Measurements from ENCODE around the gene CCDC57. TPM values are rescaled to one million over a fixed set of nuclear protein-coding genes. Genes with fewer than 3 reads are reported as not detected.

CCDC57 gene
- total and polyA plus RNA-seq, 2 of the 4 experiments (the other 2 are of a cell fraction): 7.3 to 31.3 TPM

DNA sequence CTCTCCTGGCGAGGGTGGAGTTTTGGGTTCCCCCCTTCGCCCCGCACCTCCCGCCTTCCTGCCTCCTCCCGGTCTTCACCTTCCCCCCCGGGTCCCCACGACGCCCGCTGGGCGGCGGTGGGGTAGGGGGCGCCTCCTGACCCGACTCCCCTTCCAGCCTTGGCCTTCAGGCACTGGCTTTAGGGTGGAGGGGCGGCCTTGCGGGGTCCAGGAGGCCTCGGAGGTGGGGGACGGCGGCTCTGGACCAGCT is 18.6 kb upstream of the CCDC57 start (continued):
- TF ChIP-seq CTCF (conservative IDR thresholded peaks at IDR 0.05; ENCODE audit: low read depth, low read length): no peak
- TF ChIP-seq NFE2L2 (IDR thresholded peaks at IDR 0.05; ENCODE audit: low read depth, low read length): no peak
- TF ChIP-seq CHD1 (IDR thresholded peaks at IDR 0.05; ENCODE audit: low read depth, low read length): no peak

DNA sequence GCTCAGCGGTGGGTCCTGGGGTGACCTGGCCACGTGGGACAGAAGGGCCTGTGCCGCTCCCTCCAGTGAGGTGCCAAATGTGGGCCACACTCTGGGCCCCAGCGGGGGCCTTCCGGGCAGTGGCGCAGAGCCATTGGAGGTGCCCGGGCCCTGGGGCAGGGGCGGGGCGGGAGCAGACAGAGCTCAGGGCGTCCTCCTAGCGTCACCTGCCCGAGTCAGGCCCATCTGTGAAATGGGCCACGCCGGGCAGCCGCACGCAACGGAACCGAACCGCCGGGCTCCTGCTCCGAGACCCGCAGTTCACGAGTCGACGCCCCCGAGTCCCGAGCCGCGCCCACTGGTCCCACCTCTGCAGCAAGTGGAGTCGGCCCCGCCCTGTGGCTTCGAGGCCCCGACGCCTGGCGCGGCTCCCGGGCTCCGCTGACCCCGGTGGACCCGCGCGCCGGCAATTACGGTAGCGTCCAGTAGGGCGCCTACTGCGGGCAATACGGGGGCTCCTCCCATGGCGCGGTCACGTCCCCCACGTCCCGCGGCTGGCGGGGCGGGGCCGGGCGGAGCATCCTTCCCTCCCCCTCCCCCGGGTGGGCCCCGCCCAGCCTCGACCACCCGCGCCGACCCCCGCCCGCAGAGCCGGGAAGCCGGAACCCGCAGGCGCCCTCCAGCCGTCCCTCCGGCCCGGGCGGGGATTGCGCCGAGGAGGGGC is 18.1 kb upstream of the CCDC57 start:
- peak overlapping the region; percentile 94 for H3K14ac ChIP-seq (replicated peaks; ENCODE audit: low read depth, low read length)
- 18% methylated on average over 24 of the region's 76 CpGs; no CpG with 5 or more reads in 1 of the 2 experiments for WGBS, 2 experiments (ENCODE audit: extremely low coverage in 2 of 2, insufficient read length in 1 of 2)
- no peaks in the 10 kb centered on the region for H3K27me3 ChIP-seq (ENCODE audit: control insufficient read depth, insufficient read depth, low read length)
- peak overlapping the region; percentile 53; the same call in 1 of the 2 replicates for H3K56ac ChIP-seq (ENCODE audit: extremely low read depth, insufficient read depth, low read length)
- CTCF ChIA-PET: no interaction called here
- DNase-seq (peak; percentile 81), ATAC-seq (ENCODE audit: low read depth) (peak; percentile 66)
- no peak overlapping the region for H2BK15ac ChIP-seq (ENCODE audit: low read depth, low read length)
- H3K9me1 ChIP-seq (ENCODE audit: insufficient read depth, low read length): no peaks in the 10 kb centered on the region
- no peak overlapping the region for H2BK120ac ChIP-seq (ENCODE audit: low read depth, low read length)
- H3K18ac ChIP-seq (ENCODE audit: low read depth, low read length): no peak overlapping the region; the same call in 1 of the 2 replicates
- H3K4me3 ChIP-seq (ENCODE audit: insufficient read depth, low read depth, low read length): peak overlapping the region; percentile 98
- H3K9me3 ChIP-seq (ENCODE audit: control insufficient read depth, insufficient read depth, low read length): no peaks in the 10 kb centered on the region
- peak overlapping the region; percentile 85 for H3K4ac ChIP-seq (ENCODE audit: low read depth, low read length)
- H3K23ac ChIP-seq (ENCODE audit: low read depth, low read length): peak overlapping the region; percentile 97
- peak overlapping the region; percentile 66; the same call in 1 of the 2 replicates for H4K91ac ChIP-seq (ENCODE audit: insufficient read depth, low read depth, low read length)
- peak overlapping the region; percentile 91 for H3K27ac ChIP-seq (ENCODE audit: insufficient read depth, low read length)
- H3K4me1 ChIP-seq (ENCODE audit: control insufficient read depth, insufficient read depth, low read length): peaks cover 34% of the 10 kb centered on the region
- in situ Hi-C loops (cut with MboI; ENCODE audit: low sequenced_read_pairs) (no loop called here), dilution Hi-C loops (cut with HindIII; ENCODE audit: low sequenced_read_pairs, unreplicated experiment) (no loop called here), intact Hi-C loops (cut with micrococcal nuclease) (loop anchor here (2.0 kb wide), 1 partner anchor 14 kb away; no protein-coding TSS in a partner anchor)
- POLR2A ChIA-PET (ENCODE audit: unreplicated experiment): no interaction called here
- H2AK9ac ChIP-seq (replicated peaks; ENCODE audit: low read depth, low read length, poor library complexity): peak overlapping the region; percentile 99
- H3K4me2 ChIP-seq (ENCODE audit: low read depth, low read length): peak overlapping the region; percentile 95
- H2BK5ac ChIP-seq (ENCODE audit: low read depth, low read length, poor library complexity, severe bottlenecking): peak overlapping the region; percentile 89
- peaks cover 18% of the 10 kb centered on the region for H3K36me3 ChIP-seq (ENCODE audit: control insufficient read depth, insufficient read depth, low read length)
- H2AFZ ChIP-seq (replicated peaks; ENCODE audit: low read length, poor library complexity): peak overlapping the region; percentile 59
- H3K9ac ChIP-seq (ENCODE audit: low read depth, low read length): peak overlapping the region; percentile 98
- no TSS peak for BruUV-seq (replicated peaks)
- H3K79me1 ChIP-seq (ENCODE audit: low read depth in 1 of 2, low read length in 2 of 2): peaks cover 0 to 65% of the 10 kb centered on the region in 2 experiments; a peak in 3 of 4 replicates
- H4K5ac ChIP-seq (ENCODE audit: low read depth, low read length): no peak overlapping the region; the same call in 1 of the 2 replicates
- peak overlapping the region; percentile 71; the same call in 1 of the 2 replicates for H2AK5ac ChIP-seq (ENCODE audit: low read depth, low read length)
- peak overlapping the region; percentile 42 to 76; a peak in 2 of 4 replicates for H4K8ac ChIP-seq (ENCODE audit: low read depth in 2 of 2, low read length in 2 of 2)
- H2BK20ac ChIP-seq (ENCODE audit: low read depth, low read length): no peak overlapping the region
- peaks cover 69% of the 10 kb centered on the region for H4K20me1 ChIP-seq (ENCODE audit: insufficient read depth, low read length)
- TF ChIP-seq RCOR1 (IDR thresholded peaks at IDR 0.05; ENCODE audit: insufficient replicate concordance, low read length) (no peak), MAZ (IDR thresholded peaks at IDR 0.05; ENCODE audit: borderline replicate concordance, low read depth, low read length) (peak; percentile 91; the same call in 1 of the 2 replicates), RFX5 (IDR thresholded peaks at IDR 0.05; ENCODE audit: low read depth, low read length) (no peak), POLR2A (IDR thresholded peaks at IDR 0.05; ENCODE audit: low read depth, low read length) (no peak; the same call in 1 of the 2 replicates), NFE2L2 (IDR thresholded peaks at IDR 0.05; ENCODE audit: low read depth, low read length) (no peak), BHLHE40 (IDR thresholded peaks at IDR 0.05; ENCODE audit: low read depth, low read length) (0 out of 2 replicates have a peak, but pooled peaks have one; percentile 16), CEBPB (IDR thresholded peaks at IDR 0.05; ENCODE audit: low read depth, low read length) (no peak), ELK1 (IDR thresholded peaks at IDR 0.05; ENCODE audit: borderline replicate concordance, low read depth, low read length) (no peak), RAD21 (IDR thresholded peaks at IDR 0.05; ENCODE audit: low read length) (peak; percentile 27; the same call in 1 of the 2 replicates)
- TF ChIP-seq, protein P1, sequence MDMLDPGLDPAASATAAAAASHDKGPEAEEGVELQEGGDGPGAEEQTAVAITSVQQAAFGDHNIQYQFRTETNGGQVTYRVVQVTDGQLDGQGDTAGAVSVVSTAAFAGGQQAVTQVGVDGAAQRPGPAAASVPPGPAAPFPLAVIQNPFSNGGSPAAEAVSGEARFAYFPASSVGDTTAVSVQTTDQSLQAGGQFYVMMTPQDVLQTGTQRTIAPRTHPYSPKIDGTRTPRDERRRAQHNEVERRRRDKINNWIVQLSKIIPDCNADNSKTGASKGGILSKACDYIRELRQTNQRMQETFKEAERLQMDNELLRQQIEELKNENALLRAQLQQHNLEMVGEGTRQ (IDR thresholded peaks at IDR 0.05; ENCODE audit: low read depth, low read length): no peak; the same call in 1 of the 2 replicates

Measured in IMR-90 (cell line).